ENCODE measurements around the gene SLF2.

GRCh38 chr10:100902622-100903021 is 10.1 kb upstream of the SLF2 start:
- TF ChIP-seq POLR2A (IDR thresholded peaks at IDR 0.05) (no peak), EP300 (IDR thresholded peaks at IDR 0.05) (no peak), CTCF (IDR thresholded peaks at IDR 0.05) (no peak), POLR2AphosphoS5 (IDR thresholded peaks at IDR 0.05) (no peak)

Measured in stomach (tissue), 4 donors.